H1 (cell line): Measurements from ENCODE around the gene SPACA7.

Source experiments
- BCL11A ChIP-seq, 2 experiments: IDR thresholded peaks; one replicate each; pipeline ENCODE4 v1.6.1; 2011; ENCODE audit warnings: low read depth in 2 of 2, low read length in 2 of 2, mild to moderate bottlenecking in 2 of 2
- CHD2 ChIP-seq: IDR thresholded peaks from 2 replicates; pipeline ENCODE4 v1.6.1; 2012; ENCODE audit warnings: low read length, improper control_type of control experiment
- EP300 ChIP-seq, 2 experiments: IDR thresholded peaks; 1 replicate in 1 of 2; 2 replicates in 1 of 2; pipeline ENCODE4 v1.6.1; 2011 to 2012; ENCODE audit warnings: low read depth in 2 of 2, low read length in 2 of 2, mild to moderate bottlenecking in 2 of 2, borderline replicate concordance in 1 of 2, inconsistent platforms in 1 of 2, moderate library complexity in 1 of 2
- EZH2 ChIP-seq: fragments of 200-600 bp; sonication (generic); IDR thresholded peaks from 2 replicates; pipeline ENCODE4 v1.7.1; 2012; ENCODE audit warnings: low read depth, mild to moderate bottlenecking, moderate library complexity, low read length, inconsistent platforms; ENCODE audit not compliant: severe bottlenecking
- KDM4A ChIP-seq: IDR thresholded peaks from one replicate; pipeline ENCODE4 v1.7.1; 2012; ENCODE audit warnings: low read depth, mild to moderate bottlenecking, moderate library complexity, low read length, inconsistent platforms; ENCODE audit not compliant: severe bottlenecking
- POLR2A ChIP-seq, 2 experiments: IDR thresholded peaks; 1 replicate in 1 of 2; 2 replicates in 1 of 2; pipeline ENCODE4 v1.6.1; 2011; ENCODE audit warnings: low read depth in 2 of 2, low read length in 2 of 2, mild to moderate bottlenecking in 2 of 2; ENCODE audit errors: control extremely low read depth in 1 of 2
- POLR2AphosphoS5 ChIP-seq: IDR thresholded peaks from 2 replicates; pipeline ENCODE4 v1.6.1; 2011; ENCODE audit warnings: low read depth, low read length
- SIN3A ChIP-seq, 2 experiments: IDR thresholded peaks in 1 of 2; conservative IDR thresholded peaks in 1 of 2; 2 replicates each; pipeline ENCODE4 v1.6.1; 2011 to 2012; ENCODE audit warnings: low read length in 2 of 2, improper control_type of control experiment in 1 of 2, low read depth in 1 of 2, mild to moderate bottlenecking in 1 of 2
- SIX5 ChIP-seq: IDR thresholded peaks from 2 replicates; pipeline ENCODE4 v1.6.1; 2011; ENCODE audit warnings: mild to moderate bottlenecking, low read depth, low read length
- SP1 ChIP-seq: IDR thresholded peaks from 2 replicates; pipeline ENCODE4 v1.6.1; 2011; ENCODE audit warnings: low read depth, low read length
- TAF1 ChIP-seq: IDR thresholded peaks from 2 replicates; pipeline ENCODE4 v1.6.1; 2011; ENCODE audit warnings: mild to moderate bottlenecking, low read depth, low read length
- TBP ChIP-seq: IDR thresholded peaks from 2 replicates; pipeline ENCODE4 v1.6.1; 2011; ENCODE audit warnings: low read depth, low read length, improper control_type of control experiment
- TF ChIP-seq, protein P1 (sequence below), 3 experiments: IDR thresholded peaks; 1 replicate in 2 of 3; 2 replicates in 1 of 3; pipeline versions ENCODE4 v1.5.1 to v1.6.1; 2011; ENCODE audit warnings: low read length in 3 of 3, mild to moderate bottlenecking in 3 of 3, inconsistent platforms in 2 of 3, low read depth in 1 of 3, moderate library complexity in 1 of 3; ENCODE audit not compliant: insufficient read depth in 1 of 3; ENCODE audit errors: control extremely low read depth in 1 of 3
- TF ChIP-seq, protein P2 (sequence below): IDR thresholded peaks from 2 replicates; pipeline ENCODE4 v1.6.1; 2012; ENCODE audit warnings: low read length, inconsistent platforms

DNA sequence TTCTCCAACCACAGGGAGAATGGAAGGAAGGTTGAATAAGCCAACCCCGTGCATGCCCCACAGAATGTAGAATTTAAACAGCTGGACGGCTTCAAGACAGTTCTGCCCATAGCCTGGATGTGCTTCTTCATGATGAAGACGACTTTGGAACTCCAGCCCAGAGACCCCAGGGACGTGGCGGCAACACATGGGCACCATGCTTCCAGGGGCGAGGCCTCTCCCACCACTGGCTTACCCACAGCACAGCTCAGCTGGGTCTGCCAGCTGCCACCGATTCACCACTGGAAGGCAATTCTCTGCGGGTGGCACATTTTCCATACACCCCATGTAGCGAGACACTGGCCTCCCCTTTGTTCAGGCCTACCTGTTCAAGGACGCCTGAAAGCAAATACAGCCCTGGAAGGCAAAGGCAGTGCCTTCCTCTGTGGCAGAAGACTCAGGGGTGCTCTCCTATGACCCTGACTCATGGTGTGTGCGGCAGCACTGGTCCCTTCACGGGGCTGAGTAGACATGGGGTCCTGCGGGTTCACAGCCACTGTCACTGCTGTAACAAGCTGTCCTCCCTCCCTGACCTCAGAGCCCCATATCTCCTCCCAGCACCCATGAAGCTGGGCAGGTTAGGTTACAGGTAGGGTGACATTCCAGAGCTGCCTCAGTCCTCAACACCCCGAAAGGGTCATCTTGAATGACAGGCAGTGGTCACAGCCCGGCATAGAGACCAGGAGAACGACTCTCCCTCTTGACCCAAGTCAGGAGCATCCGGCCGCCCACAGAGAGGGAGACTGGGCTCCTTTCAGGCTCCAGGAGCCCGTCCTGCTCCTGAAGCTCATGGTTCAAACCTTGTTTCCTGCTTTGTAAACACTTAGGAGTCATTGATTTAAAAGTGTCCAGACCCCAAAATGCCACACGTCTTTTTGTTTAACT is 72.7 kb downstream of the SPACA7 start:
- TF ChIP-seq TBP (no peak), KDM4A (no peak), EP300 (IDR thresholded peaks at IDR 0.05; ENCODE audit: borderline replicate concordance in 1 of 2, low read depth in 2 of 2, low read length in 2 of 2) (no peak), POLR2AphosphoS5 (no peak), SIX5 (no peak), CHD2 (no peak), EZH2 (no peak), TAF1 (no peak), BCL11A (IDR thresholded peaks at IDR 0.05; ENCODE audit: low read depth in 2 of 2, low read length in 2 of 2) (no peak), SP1 (no peak), POLR2A (IDR thresholded peaks at IDR 0.05; ENCODE audit: control extremely low read depth in 1 of 2, low read depth in 2 of 2, low read length in 2 of 2) (no peak), SIN3A (conservative IDR thresholded peaks at IDR 0.05 in 1 of 2, IDR thresholded peaks at IDR 0.05 in 1 of 2; ENCODE audit: low read depth in 1 of 2, low read length in 2 of 2) (no peak)
- TF ChIP-seq, protein P1, sequence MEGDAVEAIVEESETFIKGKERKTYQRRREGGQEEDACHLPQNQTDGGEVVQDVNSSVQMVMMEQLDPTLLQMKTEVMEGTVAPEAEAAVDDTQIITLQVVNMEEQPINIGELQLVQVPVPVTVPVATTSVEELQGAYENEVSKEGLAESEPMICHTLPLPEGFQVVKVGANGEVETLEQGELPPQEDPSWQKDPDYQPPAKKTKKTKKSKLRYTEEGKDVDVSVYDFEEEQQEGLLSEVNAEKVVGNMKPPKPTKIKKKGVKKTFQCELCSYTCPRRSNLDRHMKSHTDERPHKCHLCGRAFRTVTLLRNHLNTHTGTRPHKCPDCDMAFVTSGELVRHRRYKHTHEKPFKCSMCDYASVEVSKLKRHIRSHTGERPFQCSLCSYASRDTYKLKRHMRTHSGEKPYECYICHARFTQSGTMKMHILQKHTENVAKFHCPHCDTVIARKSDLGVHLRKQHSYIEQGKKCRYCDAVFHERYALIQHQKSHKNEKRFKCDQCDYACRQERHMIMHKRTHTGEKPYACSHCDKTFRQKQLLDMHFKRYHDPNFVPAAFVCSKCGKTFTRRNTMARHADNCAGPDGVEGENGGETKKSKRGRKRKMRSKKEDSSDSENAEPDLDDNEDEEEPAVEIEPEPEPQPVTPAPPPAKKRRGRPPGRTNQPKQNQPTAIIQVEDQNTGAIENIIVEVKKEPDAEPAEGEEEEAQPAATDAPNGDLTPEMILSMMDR (IDR thresholded peaks at IDR 0.05; ENCODE audit: control extremely low read depth in 1 of 3, insufficient read depth in 1 of 3, low read depth in 1 of 3, low read length in 3 of 3) = no peak
- TF ChIP-seq, protein P2, sequence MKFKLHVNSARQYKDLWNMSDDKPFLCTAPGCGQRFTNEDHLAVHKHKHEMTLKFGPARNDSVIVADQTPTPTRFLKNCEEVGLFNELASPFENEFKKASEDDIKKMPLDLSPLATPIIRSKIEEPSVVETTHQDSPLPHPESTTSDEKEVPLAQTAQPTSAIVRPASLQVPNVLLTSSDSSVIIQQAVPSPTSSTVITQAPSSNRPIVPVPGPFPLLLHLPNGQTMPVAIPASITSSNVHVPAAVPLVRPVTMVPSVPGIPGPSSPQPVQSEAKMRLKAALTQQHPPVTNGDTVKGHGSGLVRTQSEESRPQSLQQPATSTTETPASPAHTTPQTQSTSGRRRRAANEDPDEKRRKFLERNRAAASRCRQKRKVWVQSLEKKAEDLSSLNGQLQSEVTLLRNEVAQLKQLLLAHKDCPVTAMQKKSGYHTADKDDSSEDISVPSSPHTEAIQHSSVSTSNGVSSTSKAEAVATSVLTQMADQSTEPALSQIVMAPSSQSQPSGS = no peak
